PC-3 (cell line): ENCODE measurements around the gene NET1. TPM values are rescaled to one million over a fixed set of nuclear protein-coding genes. Genes with fewer than 3 reads are reported as not detected.

Experiments
- ATAC-seq: fragments of 200-7000 bp; cut with Tn5 transposase; 2 replicates; pipeline ENCODE4 v1.9.1; 2020; ENCODE audit warnings: mild to moderate bottlenecking, moderate library complexity
- BruUV-seq: library from RNA; stranded (reverse); fragments of 400-500 nt; replicated peaks from 2 replicates; lab custom pipeline; 2021; lab: Mats Ljungman, UMichigan
- CTCF ChIA-PET: fragments of 300-600 bp; sonication (Branson Sonifier 250); formaldehyde crosslinking; loops from one replicate; lab custom pipeline; 2022; ENCODE audit warnings: antibody characterized with exemption; lab: Charles Lee
- POLR2A ChIA-PET: fragments of 300-600 bp; sonication (Branson Sonifier 250); formaldehyde crosslinking; loops from one replicate; lab custom pipeline; 2022; ENCODE audit warnings: antibody characterized with exemption; ENCODE audit not compliant: unreplicated experiment; lab: Charles Lee
- DNase-seq: peaks from one replicate; pipeline ENCODE4 v3.0.0-alpha.2; 2015
- H2AFZ ChIP-seq: fragments of 300-600 bp; sonication (generic); 2 replicates; pipeline ENCODE4 v1.6.0; 2016; ENCODE audit warnings: antibody characterized with exemption, low read length
- H3F3A ChIP-seq: fragments of 300-600 bp; sonication (generic); one replicate; pipeline ENCODE4 v1.6.0; 2017; ENCODE audit warnings: antibody characterized with exemption, low read length, control low read depth, mild to moderate bottlenecking; ENCODE audit not compliant: unreplicated experiment
- H3K27ac ChIP-seq: fragments of 300-600 bp; sonication (generic); 2 replicates; pipeline ENCODE4 v1.5.1; 2016; ENCODE audit warnings: mild to moderate bottlenecking, low read length
- H3K27me3 ChIP-seq: fragments of 300-600 bp; sonication (generic); 2 replicates; pipeline ENCODE4 v1.6.1; 2016; ENCODE audit warnings: low read length, mixed read lengths
- H3K36me3 ChIP-seq: fragments of 300-600 bp; sonication (generic); 2 replicates; pipeline ENCODE4 v1.6.1; 2016; ENCODE audit warnings: low read depth, mixed run types, low read length, mixed read lengths
- H3K4me1 ChIP-seq: fragments of 300-600 bp; sonication (generic); 2 replicates; pipeline ENCODE4 v1.5.1; 2016; ENCODE audit warnings: low read length; ENCODE audit not compliant: insufficient read depth
- H3K4me2 ChIP-seq: fragments of 300-600 bp; sonication (generic); 2 replicates; pipeline ENCODE4 v1.6.0; 2016; ENCODE audit warnings: low read length
- H3K4me3 ChIP-seq: fragments of 300-600 bp; sonication (generic); 2 replicates; pipeline ENCODE4 v1.5.1; 2016; ENCODE audit warnings: mild to moderate bottlenecking, low read length, mixed read lengths
- H3K79me2 ChIP-seq: fragments of 300-600 bp; sonication (generic); 2 replicates; pipeline ENCODE4 v1.6.1; 2017; ENCODE audit warnings: low read length, mixed read lengths
- H3K9ac ChIP-seq: fragments of 300-600 bp; sonication (generic); 2 replicates; pipeline ENCODE4 v1.6.0; 2016; ENCODE audit warnings: mild to moderate bottlenecking, low read length
- H3K9me2 ChIP-seq: fragments of 300-600 bp; sonication (generic); replicated peaks from 2 replicates; pipeline ENCODE4 v1.6.1; 2016; ENCODE audit warnings: mixed run types, low read length, mixed read lengths
- H3K9me3 ChIP-seq: fragments of 300-600 bp; sonication (generic); 2 replicates; pipeline ENCODE4 v1.6.1; 2016; ENCODE audit warnings: low read length, mixed read lengths
- H4K20me1 ChIP-seq: fragments of 300-600 bp; sonication (generic); 2 replicates; pipeline ENCODE4 v1.6.1; 2016; ENCODE audit warnings: low read length, mixed read lengths
- EZH2 ChIP-seq: fragments of 300-600 bp; sonication (generic); IDR thresholded peaks from one replicate; pipeline ENCODE4 v1.6.1; 2017; ENCODE audit warnings: antibody characterized with exemption, mild to moderate bottlenecking, low read length; ENCODE audit not compliant: unreplicated experiment
- EZH2phosphoT487 ChIP-seq: fragments of 300-600 bp; sonication (generic); IDR thresholded peaks from 2 replicates; pipeline ENCODE4 v1.6.1; 2018; ENCODE audit warnings: mild to moderate bottlenecking, antibody characterized with exemption, low read length, borderline replicate concordance
- intact Hi-C: fragments of 100-400 bp; cut with micrococcal nuclease; formaldehyde crosslinking; loops from 2 replicates; pipeline ENCODE4 v1.9.0; 2023
- total RNA-seq: library from RNA; depleted of rRNA; stranded (reverse); fragments of >200 nt; gene quantifications from 2 replicates; pipeline ENCODE4 v1.2.3, GENCODE V29; 2014; rRNA removed
- TF ChIP-seq, protein P1 (sequence below): fragments of 300-600 bp; sonication (generic); conservative IDR thresholded peaks from 2 replicates; pipeline ENCODE4 v1.5.1; 2017; ENCODE audit warnings: antibody characterized with exemption, low read depth, mild to moderate bottlenecking, low read length

NET1 gene
- total RNA-seq, 1 experiment from 2014 or later: 88.2 TPM

DNA sequence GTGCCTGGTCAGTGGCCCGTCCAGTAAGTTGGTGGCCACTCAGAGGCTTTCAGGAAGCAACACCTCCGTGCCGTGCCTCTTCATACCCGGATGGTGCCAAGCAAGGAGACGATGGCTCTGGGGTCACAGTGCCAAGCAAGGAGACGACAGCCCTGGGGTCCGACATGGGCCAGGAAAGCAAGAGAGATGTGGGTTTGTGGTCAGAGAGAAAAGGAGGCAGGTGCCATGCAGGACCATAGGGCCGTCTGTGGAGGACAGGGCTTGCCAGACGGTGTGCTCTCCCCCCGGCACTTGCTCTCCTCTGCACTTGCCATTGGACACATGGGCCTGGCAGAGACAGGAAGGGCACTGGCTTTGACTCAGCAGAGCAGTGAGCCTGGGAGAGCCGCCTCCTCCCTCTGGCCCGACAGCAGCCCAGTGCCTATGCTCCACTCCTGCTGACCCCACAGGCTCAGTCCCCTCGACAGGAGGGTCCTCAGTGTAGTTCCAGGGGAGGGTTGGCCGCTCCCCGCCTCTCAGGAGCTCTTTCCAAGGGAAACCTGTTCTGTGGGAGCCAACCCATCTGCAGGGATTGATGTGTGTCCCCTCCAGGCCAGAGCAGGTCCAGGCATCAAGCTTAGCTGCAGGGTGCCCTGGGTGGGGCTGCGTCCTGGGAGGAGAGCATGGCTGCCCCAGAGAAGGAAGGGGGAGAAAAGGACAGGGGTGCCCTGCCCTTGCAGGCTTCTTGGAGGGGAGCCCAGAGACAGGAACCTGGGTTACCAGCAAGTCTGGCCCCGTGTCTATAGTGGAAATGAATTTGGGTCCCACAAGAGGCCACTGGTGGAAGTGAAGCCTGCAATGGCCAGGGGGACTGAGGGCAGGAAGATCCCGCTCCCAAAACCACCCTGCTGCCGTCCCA lies 94.6 kb downstream of the NET1 start:
- no peaks in the 10 kb centered on the region for H3K36me3 ChIP-seq
- no peak overlapping the region for H3K4me2 ChIP-seq
- no peaks in the 10 kb centered on the region for H3F3A ChIP-seq
- H3K4me3 ChIP-seq: no peak overlapping the region
- intact Hi-C loops: no loop called here
- no peaks in the 10 kb centered on the region for H3K79me2 ChIP-seq
- DNase-seq: no peak
- H2AFZ ChIP-seq: no peak overlapping the region
- H3K9ac ChIP-seq: no peak overlapping the region
- CTCF ChIA-PET: no interaction called here
- POLR2A ChIA-PET: no interaction called here
- TF ChIP-seq EZH2phosphoT487: no peak
- no peaks in the 10 kb centered on the region for H3K9me2 ChIP-seq
- no peaks in the 10 kb centered on the region for H3K9me3 ChIP-seq
- no peaks in the 10 kb centered on the region for H3K27me3 ChIP-seq
- H4K20me1 ChIP-seq: no peaks in the 10 kb centered on the region
- ATAC-seq: no peak
- BruUV-seq: no TSS peak
- H3K4me1 ChIP-seq: peaks cover 19% of the 10 kb centered on the region
- H3K27ac ChIP-seq: no peak overlapping the region

DNA sequence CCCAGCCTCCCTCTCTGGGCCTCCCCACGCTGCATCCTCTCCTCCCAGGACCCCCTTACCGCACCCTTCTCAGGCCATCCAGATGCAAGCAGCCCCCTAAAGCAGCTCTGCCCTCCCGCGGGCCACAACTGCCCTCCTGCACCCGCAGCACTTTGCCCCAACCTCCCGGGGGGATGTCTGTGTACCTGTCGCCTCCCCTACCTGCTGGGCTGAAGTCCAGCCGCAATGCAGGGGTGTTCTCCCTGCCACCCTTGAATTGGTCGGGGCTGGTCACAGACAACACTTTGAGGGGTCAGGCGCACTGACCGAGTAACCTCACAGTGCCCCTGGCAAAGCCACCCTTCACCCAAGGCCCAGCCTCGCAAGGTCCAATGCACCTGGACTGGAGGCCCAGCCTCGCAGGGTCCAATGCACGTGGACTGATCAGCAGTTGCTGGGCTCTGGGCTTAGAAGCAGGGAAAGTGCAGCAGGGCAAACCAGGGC lies 95.3 kb downstream of the NET1 start:
- POLR2A ChIA-PET: no interaction called here
- intact Hi-C loops: no loop called here
- Histone ChIP-seq H3K36me3 (no peaks in the 10 kb centered on the region), H3K4me2 (no peak overlapping the region), H3K9ac (no peak overlapping the region), H4K20me1 (no peaks in the 10 kb centered on the region), H3K4me1 (peaks cover 18% of the 10 kb centered on the region), H3K27ac (no peak overlapping the region), H3F3A (no peaks in the 10 kb centered on the region), H3K79me2 (no peaks in the 10 kb centered on the region), H2AFZ (no peak overlapping the region), H3K4me3 (no peak overlapping the region), H3K27me3 (no peaks in the 10 kb centered on the region), H3K9me2 (no peaks in the 10 kb centered on the region), H3K9me3 (no peaks in the 10 kb centered on the region)
- BruUV-seq: no TSS peak
- DNase-seq (no peak), ATAC-seq (no peak)
- CTCF ChIA-PET: no interaction called here
- TF ChIP-seq EZH2: no peak
- no peak for TF ChIP-seq EZH2phosphoT487
- TF ChIP-seq, protein P1, sequence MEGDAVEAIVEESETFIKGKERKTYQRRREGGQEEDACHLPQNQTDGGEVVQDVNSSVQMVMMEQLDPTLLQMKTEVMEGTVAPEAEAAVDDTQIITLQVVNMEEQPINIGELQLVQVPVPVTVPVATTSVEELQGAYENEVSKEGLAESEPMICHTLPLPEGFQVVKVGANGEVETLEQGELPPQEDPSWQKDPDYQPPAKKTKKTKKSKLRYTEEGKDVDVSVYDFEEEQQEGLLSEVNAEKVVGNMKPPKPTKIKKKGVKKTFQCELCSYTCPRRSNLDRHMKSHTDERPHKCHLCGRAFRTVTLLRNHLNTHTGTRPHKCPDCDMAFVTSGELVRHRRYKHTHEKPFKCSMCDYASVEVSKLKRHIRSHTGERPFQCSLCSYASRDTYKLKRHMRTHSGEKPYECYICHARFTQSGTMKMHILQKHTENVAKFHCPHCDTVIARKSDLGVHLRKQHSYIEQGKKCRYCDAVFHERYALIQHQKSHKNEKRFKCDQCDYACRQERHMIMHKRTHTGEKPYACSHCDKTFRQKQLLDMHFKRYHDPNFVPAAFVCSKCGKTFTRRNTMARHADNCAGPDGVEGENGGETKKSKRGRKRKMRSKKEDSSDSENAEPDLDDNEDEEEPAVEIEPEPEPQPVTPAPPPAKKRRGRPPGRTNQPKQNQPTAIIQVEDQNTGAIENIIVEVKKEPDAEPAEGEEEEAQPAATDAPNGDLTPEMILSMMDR: no peak

DNA sequence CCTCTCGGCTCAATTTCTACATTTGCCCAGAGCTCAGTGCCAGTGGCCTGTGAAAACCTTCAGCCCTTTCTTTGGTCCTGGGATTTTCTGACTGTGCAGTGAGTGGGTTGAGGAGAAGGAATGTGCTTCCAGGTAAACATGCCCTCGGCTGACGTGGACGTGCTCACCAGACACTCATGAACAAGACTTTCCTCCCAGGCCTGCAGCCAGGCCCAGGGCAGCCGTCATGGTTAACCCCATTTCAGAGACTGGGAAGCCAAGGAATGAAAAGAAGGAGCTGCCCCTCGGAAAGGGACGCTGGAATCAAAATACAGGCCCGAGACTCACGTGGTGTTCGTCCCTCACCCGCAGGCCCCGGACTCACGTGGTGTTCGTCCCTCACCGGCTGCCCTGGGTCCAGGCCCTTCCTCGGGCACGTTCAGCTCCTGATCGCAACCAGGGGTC lies 95.8 kb downstream of the NET1 start:
- Histone ChIP-seq H3K79me2 (no peaks in the 10 kb centered on the region), H3K36me3 (no peaks in the 10 kb centered on the region), H3K27me3 (no peaks in the 10 kb centered on the region), H3K9ac (no peak overlapping the region), H3K4me3 (no peak overlapping the region), H2AFZ (no peak overlapping the region), H3K9me2 (no peaks in the 10 kb centered on the region), H3F3A (no peaks in the 10 kb centered on the region), H4K20me1 (no peaks in the 10 kb centered on the region), H3K4me2 (no peak overlapping the region), H3K27ac (no peak overlapping the region), H3K4me1 (peaks cover 13% of the 10 kb centered on the region), H3K9me3 (no peaks in the 10 kb centered on the region)
- DNase-seq (no peak), ATAC-seq (no peak)
- no TSS peak for BruUV-seq
- POLR2A ChIA-PET: no interaction called here
- intact Hi-C loops: no loop called here
- CTCF ChIA-PET: no interaction called here
- TF ChIP-seq EZH2: no peak
- TF ChIP-seq, protein P1: no peak
- no peak for TF ChIP-seq EZH2phosphoT487

Other genes with a start within 250 kb of the NET1 start
- gene AKR1C8, start 227.4 kb upstream of the NET1 start, total RNA-seq: not detected in 2 replicates
- gene AKR1C4, start 215.7 kb upstream of the NET1 start, total RNA-seq: not detected in 2 replicates
- not detected in 2 replicates for gene UCN3, start 47.6 kb upstream of the NET1 start, total RNA-seq
- not detected in 2 replicates for gene TUBAL3, start 7.7 kb upstream of the NET1 start, total RNA-seq
- gene CALML5, start 87.0 kb downstream of the NET1 start, total RNA-seq: not detected in 2 replicates
- gene CALML3, start 112.4 kb downstream of the NET1 start, total RNA-seq: not detected in 2 replicates